Measurements from ENCODE around the gene PIK3IP1.

- TF ChIP-seq EZH2phosphoT487 (IDR thresholded peaks at IDR 0.05; ENCODE audit: insufficient read depth, low read depth) (no peak), EZH2 (IDR thresholded peaks at IDR 0.05; ENCODE audit: insufficient read depth, poor library complexity, severe bottlenecking) (no peak)
These were observed 10.6 kb downstream of the PIK3IP1 start for GRCh38 chr22:31281733-31282132.

Measured in GM23248 (cell line).